HepG2 (cell line): ENCODE measurements around the gene SMG5. TPM values are rescaled to one million over a fixed set of nuclear protein-coding genes. Genes with fewer than 3 reads are reported as not detected.

Source experiments
- FIP1L1 ChIP-seq: fragments of 200-400 bp; formaldehyde crosslinking; IDR thresholded peaks from 2 replicates; pipeline ENCODE4 v1.6.1; 2018; ENCODE audit warnings: low read depth, mild to moderate bottlenecking, low read length, moderate library complexity, borderline replicate concordance; ENCODE audit not compliant: insufficient read depth
- FOXM1 ChIP-seq: sonication (generic); formaldehyde crosslinking; IDR thresholded peaks from 2 replicates; pipeline ENCODE4 v1.5.0; 2020; ENCODE audit warnings: missing genetic modification reagents
- HDAC6 ChIP-seq: fragments of 200-600 bp; sonication (generic); IDR thresholded peaks from 2 replicates; pipeline ENCODE4 v1.7.0; 2017; ENCODE audit warnings: mild to moderate bottlenecking, antibody characterized with exemption, low read length, low read depth
- HNF4A ChIP-seq: sonication (generic); formaldehyde crosslinking; IDR thresholded peaks from 2 replicates; pipeline ENCODE4 v1.4.0; 2020; ENCODE audit warnings: missing genetic modification reagents
- KLF13 ChIP-seq: sonication (generic); formaldehyde crosslinking; IDR thresholded peaks from 2 replicates; pipeline ENCODE4 v1.4.0; 2020; ENCODE audit warnings: mild to moderate bottlenecking, missing genetic modification reagents
- SALL1 ChIP-seq: sonication (generic); formaldehyde crosslinking; IDR thresholded peaks from 2 replicates; pipeline ENCODE4 v1.8.0; 2022; ENCODE audit warnings: mild to moderate bottlenecking, missing genetic modification reagents
- ZBTB39 ChIP-seq: sonication (generic); formaldehyde crosslinking; IDR thresholded peaks from 2 replicates; pipeline ENCODE4 v1.5.0; 2020; ENCODE audit warnings: missing genetic modification reagents
- ZNF143 ChIP-seq: sonication (generic); formaldehyde crosslinking; IDR thresholded peaks from 2 replicates; pipeline ENCODE4 v1.4.0; 2020; ENCODE audit warnings: missing genetic modification reagents
- ZNF460 ChIP-seq: sonication (generic); formaldehyde crosslinking; IDR thresholded peaks from 2 replicates; pipeline ENCODE4 v1.5.1; 2020; ENCODE audit warnings: missing genetic modification reagents, mild to moderate bottlenecking, borderline replicate concordance
- ZNF562 ChIP-seq: sonication (generic); formaldehyde crosslinking; IDR thresholded peaks from 2 replicates; pipeline ENCODE4 v1.8.0; 2022; ENCODE audit warnings: missing genetic modification reagents, borderline replicate concordance
- ZNF609 ChIP-seq: sonication (generic); formaldehyde crosslinking; IDR thresholded peaks from 2 replicates; pipeline ENCODE4 v1.4.0; 2020; ENCODE audit warnings: mild to moderate bottlenecking, missing genetic modification reagents, borderline replicate concordance
- ZNF780A ChIP-seq: sonication (generic); formaldehyde crosslinking; IDR thresholded peaks from 2 replicates; pipeline ENCODE4 v1.8.0; 2022; ENCODE audit warnings: mild to moderate bottlenecking, missing genetic modification reagents, moderate library complexity
- ZNF782 ChIP-seq: sonication (generic); formaldehyde crosslinking; IDR thresholded peaks from 2 replicates; pipeline ENCODE4 v1.4.0; 2020; ENCODE audit warnings: missing genetic modification reagents, mild to moderate bottlenecking, borderline replicate concordance
- polyA plus RNA-seq, 8 experiments: library from polyadenylated mRNA; depleted of rRNA in 3 of 8; stranded (reverse) in 7 of 8; unstranded in 1 of 8; fragments of >200 nt; fragmentation: Illumina TruSeq in 4 of 8; extraction: Trizol in 4 of 8; gene quantifications; 2 replicates each; pipeline versions ENCODE4 v1.2.1 to v1.2.3, GENCODE V29; 2011 to 2016; ENCODE audit warnings: low read depth in 4 of 8, missing spikeins in 1 of 8, mixed read lengths in 1 of 8; ENCODE audit not compliant: insufficient read depth in 1 of 8
- total RNA-seq, 5 experiments: library from RNA; depleted of rRNA; stranded (reverse); fragments of >200 nt; fragmentation: Illumina TruSeq; extraction: Trizol; gene quantifications; 2 replicates each; pipeline ENCODE4 v1.2.3, GENCODE V29; 2016; ENCODE audit warnings: low read depth in 1 of 5
- TF ChIP-seq, protein P1 (sequence below): sonication (generic); formaldehyde crosslinking; IDR thresholded peaks from 2 replicates; pipeline ENCODE4 v1.4.0; 2020; ENCODE audit warnings: missing genetic modification reagents, borderline replicate concordance
- TF ChIP-seq, protein P2 (sequence below): sonication (generic); formaldehyde crosslinking; IDR thresholded peaks from 2 replicates; pipeline ENCODE4 v1.4.0; 2020; ENCODE audit warnings: missing genetic modification reagents, borderline replicate concordance
- TF ChIP-seq, protein P3 (sequence below): sonication (generic); formaldehyde crosslinking; conservative IDR thresholded peaks from 2 replicates; pipeline ENCODE4 v1.8.0; 2022; ENCODE audit warnings: missing genetic modification reagents

Gene SMG5
- total and polyA plus RNA-seq, 2 of the 13 experiments (the other 11 are each of a cell fraction or from before 2014, with no cell fraction given), result 50.5 to 84.0 TPM

GRCh38 chr1:156295391-156295947 lies 12.8 kb upstream of the SMG5 start, which contains the start of gene GLMP (continued):
- TF ChIP-seq, protein P1, sequence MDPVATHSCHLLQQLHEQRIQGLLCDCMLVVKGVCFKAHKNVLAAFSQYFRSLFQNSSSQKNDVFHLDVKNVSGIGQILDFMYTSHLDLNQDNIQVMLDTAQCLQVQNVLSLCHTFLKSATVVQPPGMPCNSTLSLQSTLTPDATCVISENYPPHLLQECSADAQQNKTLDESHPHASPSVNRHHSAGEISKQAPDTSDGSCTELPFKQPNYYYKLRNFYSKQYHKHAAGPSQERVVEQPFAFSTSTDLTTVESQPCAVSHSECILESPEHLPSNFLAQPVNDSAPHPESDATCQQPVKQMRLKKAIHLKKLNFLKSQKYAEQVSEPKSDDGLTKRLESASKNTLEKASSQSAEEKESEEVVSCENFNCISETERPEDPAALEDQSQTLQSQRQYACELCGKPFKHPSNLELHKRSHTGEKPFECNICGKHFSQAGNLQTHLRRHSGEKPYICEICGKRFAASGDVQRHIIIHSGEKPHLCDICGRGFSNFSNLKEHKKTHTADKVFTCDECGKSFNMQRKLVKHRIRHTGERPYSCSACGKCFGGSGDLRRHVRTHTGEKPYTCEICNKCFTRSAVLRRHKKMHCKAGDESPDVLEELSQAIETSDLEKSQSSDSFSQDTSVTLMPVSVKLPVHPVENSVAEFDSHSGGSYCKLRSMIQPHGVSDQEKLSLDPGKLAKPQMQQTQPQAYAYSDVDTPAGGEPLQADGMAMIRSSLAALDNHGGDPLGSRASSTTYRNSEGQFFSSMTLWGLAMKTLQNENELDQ, result no peak
- TF ChIP-seq ZBTB39 (CRISPR knock-in tag) (no peak), FIP1L1 (no peak), ZNF780A (CRISPR knock-in tag) (no peak), ZNF143 (CRISPR knock-in tag) (no peak), SALL1 (CRISPR knock-in tag) (peak; percentile 26; the same call in 1 of the 2 replicates), FOXM1 (CRISPR knock-in tag) (no peak), ZNF609 (CRISPR knock-in tag) (0 out of 2 replicates have a peak, but pooled peaks have one; percentile 26), ZNF562 (no peak), HDAC6 (no peak), HNF4A (CRISPR knock-in tag) (0 out of 2 replicates have a peak, but pooled peaks have one; percentile 3), KLF13 (CRISPR knock-in tag) (no peak), ZNF782 (CRISPR knock-in tag) (no peak), ZNF460 (no peak)
- TF ChIP-seq, protein P2, sequence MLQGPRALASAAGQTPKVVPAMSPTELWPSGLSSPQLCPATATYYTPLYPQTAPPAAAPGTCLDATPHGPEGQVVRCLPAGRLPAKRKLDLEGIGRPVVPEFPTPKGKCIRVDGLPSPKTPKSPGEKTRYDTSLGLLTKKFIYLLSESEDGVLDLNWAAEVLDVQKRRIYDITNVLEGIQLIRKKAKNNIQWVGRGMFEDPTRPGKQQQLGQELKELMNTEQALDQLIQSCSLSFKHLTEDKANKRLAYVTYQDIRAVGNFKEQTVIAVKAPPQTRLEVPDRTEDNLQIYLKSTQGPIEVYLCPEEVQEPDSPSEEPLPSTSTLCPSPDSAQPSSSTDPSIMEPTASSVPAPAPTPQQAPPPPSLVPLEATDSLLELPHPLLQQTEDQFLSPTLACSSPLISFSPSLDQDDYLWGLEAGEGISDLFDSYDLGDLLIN, result no peak
- TF ChIP-seq, protein P3, sequence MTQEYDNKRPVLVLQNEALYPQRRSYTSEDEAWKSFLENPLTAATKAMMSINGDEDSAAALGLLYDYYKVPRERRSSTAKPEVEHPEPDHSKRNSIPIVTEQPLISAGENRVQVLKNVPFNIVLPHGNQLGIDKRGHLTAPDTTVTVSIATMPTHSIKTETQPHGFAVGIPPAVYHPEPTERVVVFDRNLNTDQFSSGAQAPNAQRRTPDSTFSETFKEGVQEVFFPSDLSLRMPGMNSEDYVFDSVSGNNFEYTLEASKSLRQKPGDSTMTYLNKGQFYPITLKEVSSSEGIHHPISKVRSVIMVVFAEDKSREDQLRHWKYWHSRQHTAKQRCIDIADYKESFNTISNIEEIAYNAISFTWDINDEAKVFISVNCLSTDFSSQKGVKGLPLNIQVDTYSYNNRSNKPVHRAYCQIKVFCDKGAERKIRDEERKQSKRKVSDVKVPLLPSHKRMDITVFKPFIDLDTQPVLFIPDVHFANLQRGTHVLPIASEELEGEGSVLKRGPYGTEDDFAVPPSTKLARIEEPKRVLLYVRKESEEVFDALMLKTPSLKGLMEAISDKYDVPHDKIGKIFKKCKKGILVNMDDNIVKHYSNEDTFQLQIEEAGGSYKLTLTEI (CRISPR knock-in tag), result no peak
